ENCODE measurements around the gene C1orf159. TPM values are rescaled to one million over a fixed set of nuclear protein-coding genes. Genes with fewer than 3 reads are reported as not detected.

The C1orf159 gene
- total RNA-seq, 1 donor from 2014 or later = 11.8 TPM

DNA sequence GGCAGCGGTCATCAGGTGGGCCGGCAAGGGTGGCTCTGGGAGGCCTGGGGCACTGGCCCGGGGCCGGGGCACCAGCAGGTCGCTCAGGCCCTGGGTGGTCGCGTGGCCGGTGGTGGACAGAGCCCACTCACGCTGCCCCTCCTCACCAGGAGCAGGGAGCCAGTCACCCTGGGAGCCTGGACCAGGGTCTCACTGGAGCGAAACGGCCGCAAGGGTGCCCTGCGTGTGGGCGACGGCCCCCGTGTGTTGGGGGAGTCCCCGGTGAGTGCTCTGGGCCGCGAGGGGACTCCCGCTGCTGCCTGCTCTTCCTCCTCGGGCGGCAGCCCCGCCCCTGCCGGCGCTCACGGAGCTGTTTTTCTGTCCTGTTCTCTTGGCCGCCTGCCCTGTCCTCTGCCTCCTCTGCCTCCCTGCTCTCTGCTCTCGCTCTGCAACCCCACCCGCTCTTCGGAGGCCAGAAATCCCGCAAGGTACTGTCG, 65.3 kb downstream of the C1orf159 start:
- Histone ChIP-seq H3K27ac (no peak overlapping the region), H3K4me1 (no peaks in the 10 kb centered on the region), H3K9me3 (no peaks in the 10 kb centered on the region), H3K4me3 (no peak overlapping the region), H3K27me3 (no peaks in the 10 kb centered on the region), H3K36me3 (peaks cover 0 to 10% of the 10 kb centered on the region in 2 donors)
- intact Hi-C loops (cut with DNase I) = no loop called here
- no peak for DNase-seq (ENCODE audit: extremely low spot score in 2 of 2)
- TF ChIP-seq POLR2AphosphoS5 (IDR thresholded peaks at IDR 0.05; ENCODE audit: insufficient read depth in 1 of 2, low read depth in 1 of 2) (no peak), POLR2A (IDR thresholded peaks at IDR 0.05) (no peak)
- TF ChIP-seq, protein P1, sequence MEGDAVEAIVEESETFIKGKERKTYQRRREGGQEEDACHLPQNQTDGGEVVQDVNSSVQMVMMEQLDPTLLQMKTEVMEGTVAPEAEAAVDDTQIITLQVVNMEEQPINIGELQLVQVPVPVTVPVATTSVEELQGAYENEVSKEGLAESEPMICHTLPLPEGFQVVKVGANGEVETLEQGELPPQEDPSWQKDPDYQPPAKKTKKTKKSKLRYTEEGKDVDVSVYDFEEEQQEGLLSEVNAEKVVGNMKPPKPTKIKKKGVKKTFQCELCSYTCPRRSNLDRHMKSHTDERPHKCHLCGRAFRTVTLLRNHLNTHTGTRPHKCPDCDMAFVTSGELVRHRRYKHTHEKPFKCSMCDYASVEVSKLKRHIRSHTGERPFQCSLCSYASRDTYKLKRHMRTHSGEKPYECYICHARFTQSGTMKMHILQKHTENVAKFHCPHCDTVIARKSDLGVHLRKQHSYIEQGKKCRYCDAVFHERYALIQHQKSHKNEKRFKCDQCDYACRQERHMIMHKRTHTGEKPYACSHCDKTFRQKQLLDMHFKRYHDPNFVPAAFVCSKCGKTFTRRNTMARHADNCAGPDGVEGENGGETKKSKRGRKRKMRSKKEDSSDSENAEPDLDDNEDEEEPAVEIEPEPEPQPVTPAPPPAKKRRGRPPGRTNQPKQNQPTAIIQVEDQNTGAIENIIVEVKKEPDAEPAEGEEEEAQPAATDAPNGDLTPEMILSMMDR (IDR thresholded peaks at IDR 0.05) = no peak

DNA sequence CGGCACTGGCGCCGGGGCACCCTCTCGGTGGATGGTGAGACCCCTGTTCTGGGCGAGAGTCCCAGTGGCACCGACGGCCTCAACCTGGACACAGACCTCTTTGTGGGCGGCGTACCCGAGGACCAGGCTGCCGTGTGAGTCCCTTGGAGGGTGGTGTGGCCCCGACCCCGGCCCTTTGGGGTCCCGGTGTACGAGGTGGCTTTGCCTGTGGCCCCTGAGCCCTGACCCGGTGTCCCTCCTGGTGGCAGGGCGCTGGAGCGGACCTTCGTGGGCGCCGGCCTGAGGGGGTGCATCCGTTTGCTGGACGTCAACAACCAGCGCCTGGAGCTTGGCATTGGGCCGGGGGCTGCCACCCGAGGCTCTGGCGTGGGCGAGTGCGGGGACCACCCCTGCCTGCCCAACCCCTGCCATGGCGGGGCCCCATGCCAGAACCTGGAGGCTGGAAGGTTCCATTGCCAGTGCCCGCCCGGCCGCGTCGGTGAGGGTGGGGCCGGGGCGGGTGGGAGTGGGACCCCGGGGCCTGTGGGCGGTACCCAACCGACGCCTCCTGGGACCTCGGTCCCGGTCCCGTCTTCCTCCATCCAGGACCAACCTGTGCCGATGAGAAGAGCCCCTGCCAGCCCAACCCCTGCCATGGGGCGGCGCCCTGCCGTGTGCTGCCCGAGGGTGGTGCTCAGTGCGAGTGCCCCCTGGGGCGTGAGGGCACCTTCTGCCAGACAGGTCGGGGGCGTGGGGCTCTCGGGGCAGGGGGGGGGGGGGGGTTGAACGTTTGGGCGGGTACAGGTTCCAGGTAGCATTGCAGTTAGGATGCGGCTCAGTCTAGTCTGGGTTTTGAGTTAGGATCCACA, 66.3 kb downstream of the C1orf159 start:
- no peaks in the 10 kb centered on the region for H3K27me3 ChIP-seq
- H3K4me3 ChIP-seq = no peak overlapping the region
- peaks cover 0 to 16% of the 10 kb centered on the region in 2 donors for H3K36me3 ChIP-seq
- no peaks in the 10 kb centered on the region for H3K9me3 ChIP-seq
- intact Hi-C loops (cut with DNase I) = no loop called here
- no peak overlapping the region for H3K27ac ChIP-seq
- no peak for TF ChIP-seq POLR2A (IDR thresholded peaks at IDR 0.05)
- no peak for TF ChIP-seq POLR2AphosphoS5 (IDR thresholded peaks at IDR 0.05; ENCODE audit: insufficient read depth in 1 of 2, low read depth in 1 of 2)
- TF ChIP-seq, protein P1 (IDR thresholded peaks at IDR 0.05) = no peak
- DNase-seq (ENCODE audit: extremely low spot score in 2 of 2) = no peak
- H3K4me1 ChIP-seq = no peaks in the 10 kb centered on the region

DNA sequence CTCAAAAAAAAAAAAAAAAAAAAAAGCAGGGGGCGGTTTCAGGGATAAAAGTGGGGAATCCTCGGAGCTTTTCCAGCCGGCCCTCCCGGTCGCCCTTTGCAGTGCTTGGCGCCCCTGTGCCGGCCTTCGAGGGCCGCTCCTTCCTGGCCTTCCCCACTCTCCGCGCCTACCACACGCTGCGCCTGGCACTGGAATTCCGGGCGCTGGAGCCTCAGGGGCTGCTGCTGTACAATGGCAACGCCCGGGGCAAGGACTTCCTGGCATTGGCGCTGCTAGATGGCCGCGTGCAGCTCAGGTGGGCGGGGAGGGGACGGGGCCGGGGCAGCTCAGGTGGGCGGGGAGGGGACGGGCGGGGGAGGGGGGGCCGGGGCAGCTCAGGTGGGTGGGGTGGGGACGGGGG, 67.1 kb downstream of the C1orf159 start:
- H3K36me3 ChIP-seq = peaks cover 0 to 16% of the 10 kb centered on the region in 2 donors
- no peak for DNase-seq (ENCODE audit: extremely low spot score in 2 of 2)
- no peaks in the 10 kb centered on the region for H3K27me3 ChIP-seq
- no peak overlapping the region for H3K4me3 ChIP-seq
- no peaks in the 10 kb centered on the region for H3K4me1 ChIP-seq
- no peaks in the 10 kb centered on the region for H3K9me3 ChIP-seq
- H3K27ac ChIP-seq = no peak overlapping the region
- TF ChIP-seq, protein P1 (IDR thresholded peaks at IDR 0.05) = no peak
- TF ChIP-seq POLR2AphosphoS5 (IDR thresholded peaks at IDR 0.05; ENCODE audit: insufficient read depth in 1 of 2, low read depth in 1 of 2) = no peak
- TF ChIP-seq POLR2A (IDR thresholded peaks at IDR 0.05) = no peak
- intact Hi-C loops (cut with DNase I) = no loop called here

DNA sequence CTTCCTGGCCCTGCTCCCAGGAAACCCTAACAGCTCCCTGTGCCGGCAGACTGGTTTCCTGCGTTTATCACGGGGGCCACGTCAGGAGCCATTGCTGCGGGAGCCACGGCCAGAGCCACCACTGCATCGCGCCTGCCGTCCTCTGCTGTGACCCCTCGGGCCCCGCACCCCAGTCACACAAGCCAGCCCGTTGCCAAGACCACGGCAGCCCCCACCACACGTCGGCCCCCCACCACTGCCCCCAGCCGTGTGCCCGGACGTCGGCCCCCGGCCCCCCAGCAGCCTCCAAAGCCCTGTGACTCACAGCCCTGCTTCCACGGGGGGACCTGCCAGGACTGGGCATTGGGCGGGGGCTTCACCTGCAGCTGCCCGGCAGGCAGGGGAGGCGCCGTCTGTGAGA, 67.9 kb downstream of the C1orf159 start:
- Histone ChIP-seq H3K27ac (no peak overlapping the region), H3K36me3 (peaks cover 0 to 16% of the 10 kb centered on the region in 2 donors), H3K9me3 (no peaks in the 10 kb centered on the region), H3K4me1 (no peaks in the 10 kb centered on the region), H3K4me3 (no peak overlapping the region), H3K27me3 (no peaks in the 10 kb centered on the region)
- DNase-seq (ENCODE audit: extremely low spot score in 2 of 2) = no peak
- intact Hi-C loops (cut with DNase I) = no loop called here
- TF ChIP-seq, protein P1 (IDR thresholded peaks at IDR 0.05) = no peak

DNA sequence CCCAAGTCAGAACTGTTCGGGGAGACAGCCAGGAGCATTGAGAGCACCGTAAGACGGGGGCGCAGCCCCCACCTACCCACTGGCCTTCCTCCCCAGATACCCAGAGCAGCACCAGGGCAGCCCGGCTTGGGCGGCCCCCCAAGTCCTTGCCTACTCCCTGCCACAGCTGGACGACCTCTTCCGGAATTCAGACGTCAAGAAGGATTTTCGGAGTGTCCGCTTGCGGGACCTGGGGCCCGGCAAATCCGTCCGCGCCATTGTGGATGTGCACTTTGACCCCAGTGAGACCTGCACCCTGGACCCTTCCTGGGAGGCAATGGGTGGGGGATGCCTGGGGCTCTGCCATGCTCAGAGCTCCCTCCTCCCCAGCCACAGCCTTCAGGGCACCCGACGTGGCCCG, 68.5 kb downstream of the C1orf159 start:
- Histone ChIP-seq H3K9me3 (no peaks in the 10 kb centered on the region), H3K36me3 (peaks cover 0 to 16% of the 10 kb centered on the region in 2 donors), H3K27me3 (no peaks in the 10 kb centered on the region), H3K27ac (no peak overlapping the region), H3K4me1 (no peaks in the 10 kb centered on the region), H3K4me3 (no peak overlapping the region)
- TF ChIP-seq, protein P1 (IDR thresholded peaks at IDR 0.05) = no peak
- no peak for TF ChIP-seq POLR2A (IDR thresholded peaks at IDR 0.05)
- TF ChIP-seq POLR2AphosphoS5 (IDR thresholded peaks at IDR 0.05; ENCODE audit: insufficient read depth in 1 of 2, low read depth in 1 of 2) = no peak
- no peak for DNase-seq (ENCODE audit: extremely low spot score in 2 of 2)
- intact Hi-C loops (cut with DNase I) = no loop called here
